Adrenal gland (tissue), 12 donors: ENCODE measurements around the gene TJP2. TPM values are rescaled to one million over a fixed set of nuclear protein-coding genes. Genes with fewer than 3 reads are reported as not detected.

Experiments used
- DNase-seq, 7 donors: peaks; one replicate each; pipeline ENCODE4 v3.0.0-alpha.2; 2019 to 2020
- H3K27ac ChIP-seq, 5 donors: fragments of 200-600 bp; sonication (generic) in 4 of 5; 1 replicate in 3 of 5; 2 replicates in 2 of 5; pipeline versions ENCODE4 v1.5.1 to v1.8.0; 2016 to 2020; ENCODE audit warnings: mild to moderate bottlenecking in 1 of 5
- H3K27me3 ChIP-seq: fragments of 200-600 bp; 2 replicates; pipeline ENCODE4 v1.8.0; 2021
- H3K36me3 ChIP-seq, 2 donors: fragments of 200-600 bp; replicated peaks in 1 of 2; 1 replicate in 1 of 2; 2 replicates in 1 of 2; pipeline versions ENCODE4 v1.5.1 to v1.8.0; 2018 to 2022
- H3K4me1 ChIP-seq, 2 donors: fragments of 200-600 bp; replicated peaks in 1 of 2; 1 replicate in 1 of 2; 2 replicates in 1 of 2; pipeline versions ENCODE4 v1.5.1 to v1.8.0; 2018 to 2021
- H3K4me3 ChIP-seq, 4 donors: fragments of 200-600 bp; sonication (generic) in 3 of 4; one replicate each; pipeline ENCODE4 v1.5.1; 2016 to 2018
- H3K9me3 ChIP-seq, 3 donors: fragments of 200-600 bp; sonication (generic) in 1 of 3; replicated peaks in 1 of 3; 1 replicate in 2 of 3; 2 replicates in 1 of 3; pipeline versions ENCODE4 v1.5.1 to v1.8.0; 2016 to 2021
- POLR2A ChIP-seq, 2 donors: fragments of 450-650 bp; IDR thresholded peaks; one replicate each; pipeline ENCODE4 v1.6.1; 2017; ENCODE audit warnings: antibody characterized with exemption in 2 of 2, mild to moderate bottlenecking in 2 of 2, moderate library complexity in 1 of 2
- WGBS, 4 donors: extraction: QIAGEN DNeasy Blood & Tissue Kit in 2 of 4; methylation state at CpG; one replicate each; pipeline versions ENCODE4 v1.1.5 to v1.1.7; 2013 to 2017; 5-methylcytosine and 5-hydroxymethylcytosine counted together
- intact Hi-C, 2 donors: fragments of 100-400 bp; cut with DNase I; formaldehyde crosslinking; loops; one replicate each; pipeline versions ENCODE4 v1.14.1 to v1.15.0; 2022 to 2023
- polyA plus RNA-seq, 3 donors: library from polyadenylated mRNA; stranded (reverse); fragments of 200-250 nt in 2 of 3; fragments of 350-450 nt in 1 of 3; fragmentation: Illumina TruSeq in 1 of 3; extraction: RNeasy Lipid Tissue Mini Kit (QIAGEN cat#74804) in 1 of 3; gene quantifications; one replicate each; pipeline ENCODE4 v1.2.3, GENCODE V29; 2013 to 2014
- total RNA-seq, 9 donors: library from RNA; depleted of rRNA in 4 of 9; stranded (reverse); fragments of >200 nt in 4 of 9; fragments of 120-200 nt in 1 of 9; fragmentation: NEBNext Ultra II Directional in 1 of 9; extraction: Animal tissue kit (Norgen Biotek cat#: 25700) in 1 of 9; gene quantifications; one replicate each; pipeline versions ENCODE4 v1.1.0 to v1.2.4, GENCODE V29; 2013 to 2023
- TF ChIP-seq, protein P1 (sequence below), 6 experiments: fragments of 450-650 bp in 4 of 6; fragments of 200-600 bp in 2 of 6; sonication (generic) in 1 of 6; IDR thresholded peaks; 1 replicate in 5 of 6; 2 replicates in 1 of 6; pipeline versions ENCODE4 v1.5.1 to v1.8.0; 2016 to 2021; ENCODE audit warnings: antibody characterized with exemption in 6 of 6, mild to moderate bottlenecking in 2 of 6, moderate library complexity in 1 of 6
- donor health status: healthy with polysubstance abuse.
- donor health status: Bipolar disorder and iron deficiency.
- donor health status: DM: yes; HTN: yes; CAD: no.
- donor health status: DM: no; HTN: no; CAD: no.
- donor health status: DM: no; HTN: no; CAD: no.
- donor health status: DM: yes; HTN: yes; CAD: no.

The TJP2 gene
- total and polyA plus RNA-seq, 12 donors, result 14.5 to 108 (median 30.2) TPM

GRCh38 chr9:69179037-69179436 is 5.0 kb downstream of the TJP2 start:
- 31 to 48% (median 38%) methylated on average over 2 of the region's 2 CpGs for WGBS, 4 donors
- Histone ChIP-seq H3K36me3 (no peaks in the 10 kb centered on the region), H3K4me3 (no peak overlapping the region), H3K27me3 (no peaks in the 10 kb centered on the region), H3K9me3 (no peaks in the 10 kb centered on the region), H3K4me1 (peaks cover 0 to 49% of the 10 kb centered on the region in 2 donors), H3K27ac (peak overlapping the region in 3 of 5 donors; percentile 0 to 56 (median 22))
- DNase-seq, result no peak
- intact Hi-C loops, result no loop called here
- TF ChIP-seq POLR2A (IDR thresholded peaks at IDR 0.05), result no peak
- TF ChIP-seq, protein P1, sequence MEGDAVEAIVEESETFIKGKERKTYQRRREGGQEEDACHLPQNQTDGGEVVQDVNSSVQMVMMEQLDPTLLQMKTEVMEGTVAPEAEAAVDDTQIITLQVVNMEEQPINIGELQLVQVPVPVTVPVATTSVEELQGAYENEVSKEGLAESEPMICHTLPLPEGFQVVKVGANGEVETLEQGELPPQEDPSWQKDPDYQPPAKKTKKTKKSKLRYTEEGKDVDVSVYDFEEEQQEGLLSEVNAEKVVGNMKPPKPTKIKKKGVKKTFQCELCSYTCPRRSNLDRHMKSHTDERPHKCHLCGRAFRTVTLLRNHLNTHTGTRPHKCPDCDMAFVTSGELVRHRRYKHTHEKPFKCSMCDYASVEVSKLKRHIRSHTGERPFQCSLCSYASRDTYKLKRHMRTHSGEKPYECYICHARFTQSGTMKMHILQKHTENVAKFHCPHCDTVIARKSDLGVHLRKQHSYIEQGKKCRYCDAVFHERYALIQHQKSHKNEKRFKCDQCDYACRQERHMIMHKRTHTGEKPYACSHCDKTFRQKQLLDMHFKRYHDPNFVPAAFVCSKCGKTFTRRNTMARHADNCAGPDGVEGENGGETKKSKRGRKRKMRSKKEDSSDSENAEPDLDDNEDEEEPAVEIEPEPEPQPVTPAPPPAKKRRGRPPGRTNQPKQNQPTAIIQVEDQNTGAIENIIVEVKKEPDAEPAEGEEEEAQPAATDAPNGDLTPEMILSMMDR (IDR thresholded peaks at IDR 0.05), result no peak

- H3K27ac ChIP-seq, result peak overlapping the region in 4 of 5 donors; percentile 11 to 75 (median 53)
- WGBS, 4 donors, result 80 to 91% (median 85%) methylated on average over 3 of the region's 3 CpGs
- no peaks in the 10 kb centered on the region for H3K9me3 ChIP-seq
- DNase-seq, result no peak
- no peaks in the 10 kb centered on the region for H3K36me3 ChIP-seq
- intact Hi-C loops, result no loop called here
- peaks cover 0 to 43% of the 10 kb centered on the region in 2 donors for H3K4me1 ChIP-seq
- no peak overlapping the region for H3K4me3 ChIP-seq
- no peaks in the 10 kb centered on the region for H3K27me3 ChIP-seq
- TF ChIP-seq, protein P1 (IDR thresholded peaks at IDR 0.05), result no peak
- TF ChIP-seq POLR2A (IDR thresholded peaks at IDR 0.05), result no peak
Observed at GRCh38 chr9:69180200-69180599, 6.1 kb downstream of the TJP2 start.

GRCh38 chr9:69180670-69181069 is 6.6 kb downstream of the TJP2 start:
- Histone ChIP-seq H3K4me3 (no peak overlapping the region), H3K36me3 (no peaks in the 10 kb centered on the region), H3K27me3 (no peaks in the 10 kb centered on the region), H3K9me3 (no peaks in the 10 kb centered on the region), H3K4me1 (peaks cover 0 to 38% of the 10 kb centered on the region in 2 donors), H3K27ac (peak overlapping the region in 4 of 5 donors; percentile 11 to 75 (median 53))
- intact Hi-C loops, result no loop called here
- WGBS, 4 donors, result 4 to 19% (median 7%) methylated on average over 2 of the region's 2 CpGs
- TF ChIP-seq, protein P1 (IDR thresholded peaks at IDR 0.05), result no peak
- peak in 1 of 2 donors; percentile 26 for TF ChIP-seq POLR2A (IDR thresholded peaks at IDR 0.05)
- peak; percentile 38 to 86 (median 80) for DNase-seq

- no peak for DNase-seq
- peak overlapping the region in 1 of 5 donors; percentile 73 for H3K27ac ChIP-seq
- H3K4me3 ChIP-seq, result no peak overlapping the region
- no peak for TF ChIP-seq POLR2A (IDR thresholded peaks at IDR 0.05)
- TF ChIP-seq, protein P1 (IDR thresholded peaks at IDR 0.05), result no peak
- 68 to 82% (median 77%) methylated on average over 4 of the region's 4 CpGs for WGBS, 4 donors
- H3K36me3 ChIP-seq, result no peaks in the 10 kb centered on the region
- H3K9me3 ChIP-seq, result no peaks in the 10 kb centered on the region
- intact Hi-C loops, result no loop called here
- peaks cover 0 to 46% of the 10 kb centered on the region in 2 donors for H3K4me1 ChIP-seq
- no peaks in the 10 kb centered on the region for H3K27me3 ChIP-seq
Observed at GRCh38 chr9:69181908-69182353, 7.9 kb downstream of the TJP2 start.
